HG03571 (cell line): ENCODE data around the gene MORC1.

Experiments
- ATAC-seq: cut with Tn5 transposase; IDR thresholded peaks from one replicate; pipeline ENCODE4 v1.9.1; 2021; ENCODE audit not compliant: unreplicated experiment

The MORC1 gene

GRCh38 chr3:108947855-108948254 is 170.1 kb downstream of the MORC1 start:
- no peak for ATAC-seq

GRCh38 chr3:108946292-108947285 is 171.3 kb downstream of the MORC1 start:
- no peak for ATAC-seq

- no peak for ATAC-seq
These were observed 177.2 kb downstream of the MORC1 start for GRCh38 chr3:108940568-108941263.

GRCh38 chr3:108940166-108940565 is 177.8 kb downstream of the MORC1 start:
- no peak for ATAC-seq

GRCh38 chr3:108936924-108937689 is 180.8 kb downstream of the MORC1 start:
- ATAC-seq, result no peak

- ATAC-seq, result no peak
These were observed 186.9 kb downstream of the MORC1 start for GRCh38 chr3:108931035-108931434.

- no peak for ATAC-seq
These were observed 199.1 kb downstream of the MORC1 start for GRCh38 chr3:108918866-108919265.

- peak; percentile 91 for ATAC-seq
These were observed 202.9 kb downstream of the MORC1 start for GRCh38 chr3:108914774-108915641.

- no peak for ATAC-seq
These were observed 208.1 kb downstream of the MORC1 start for GRCh38 chr3:108909799-108910198.
